GM12801 (cell line): ENCODE measurements around the gene MACC1.

Experiments used
- TF ChIP-seq, protein P1 (sequence below): IDR thresholded peaks from one replicate; pipeline ENCODE4 v1.5.1; 2011; ENCODE audit warnings: control low read depth; ENCODE audit not compliant: insufficient read length; ENCODE audit errors: extremely low read depth

The MACC1 gene

DNA sequence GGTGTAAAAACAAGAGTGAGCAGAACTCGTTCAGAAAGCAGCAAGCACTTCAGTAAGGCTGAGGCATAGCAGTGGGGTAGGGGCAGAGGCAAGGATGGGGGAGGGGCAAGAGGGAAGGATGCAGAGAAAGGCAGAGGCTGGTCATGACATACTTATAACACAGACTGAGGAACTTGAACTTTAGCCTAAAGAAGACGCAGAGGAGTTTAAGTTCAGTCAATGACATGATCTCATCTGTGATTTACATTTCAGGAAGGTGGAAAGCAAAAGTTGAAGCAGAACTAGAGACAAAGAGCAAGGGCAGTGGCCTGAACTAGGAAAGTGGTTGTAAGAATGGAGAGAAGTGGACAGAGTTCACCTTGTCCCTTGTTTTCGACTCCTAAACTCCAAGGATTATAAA is 15.8 kb downstream of the MACC1 start:
- TF ChIP-seq, protein P1, sequence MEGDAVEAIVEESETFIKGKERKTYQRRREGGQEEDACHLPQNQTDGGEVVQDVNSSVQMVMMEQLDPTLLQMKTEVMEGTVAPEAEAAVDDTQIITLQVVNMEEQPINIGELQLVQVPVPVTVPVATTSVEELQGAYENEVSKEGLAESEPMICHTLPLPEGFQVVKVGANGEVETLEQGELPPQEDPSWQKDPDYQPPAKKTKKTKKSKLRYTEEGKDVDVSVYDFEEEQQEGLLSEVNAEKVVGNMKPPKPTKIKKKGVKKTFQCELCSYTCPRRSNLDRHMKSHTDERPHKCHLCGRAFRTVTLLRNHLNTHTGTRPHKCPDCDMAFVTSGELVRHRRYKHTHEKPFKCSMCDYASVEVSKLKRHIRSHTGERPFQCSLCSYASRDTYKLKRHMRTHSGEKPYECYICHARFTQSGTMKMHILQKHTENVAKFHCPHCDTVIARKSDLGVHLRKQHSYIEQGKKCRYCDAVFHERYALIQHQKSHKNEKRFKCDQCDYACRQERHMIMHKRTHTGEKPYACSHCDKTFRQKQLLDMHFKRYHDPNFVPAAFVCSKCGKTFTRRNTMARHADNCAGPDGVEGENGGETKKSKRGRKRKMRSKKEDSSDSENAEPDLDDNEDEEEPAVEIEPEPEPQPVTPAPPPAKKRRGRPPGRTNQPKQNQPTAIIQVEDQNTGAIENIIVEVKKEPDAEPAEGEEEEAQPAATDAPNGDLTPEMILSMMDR, result no peak

DNA sequence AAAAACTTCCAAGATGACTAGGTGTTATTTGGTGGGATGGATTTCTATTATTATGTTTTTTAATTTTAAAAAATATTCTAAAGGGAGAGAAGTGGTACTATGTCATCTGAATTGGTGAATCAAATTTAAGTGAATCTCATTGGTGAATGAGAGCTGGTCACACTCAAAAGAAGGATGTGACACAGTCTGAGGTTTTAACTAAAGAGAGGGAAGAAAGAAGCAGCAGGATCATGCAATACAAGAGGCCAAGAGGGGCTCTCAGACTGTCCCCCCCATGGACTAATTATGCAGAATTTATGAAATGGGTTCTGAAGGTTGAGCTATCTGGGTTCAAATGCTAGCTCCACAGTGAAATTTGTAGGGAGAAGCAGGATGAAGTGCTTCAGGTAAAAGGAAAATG is 16.2 kb downstream of the MACC1 start:
- TF ChIP-seq, protein P1, result no peak

DNA sequence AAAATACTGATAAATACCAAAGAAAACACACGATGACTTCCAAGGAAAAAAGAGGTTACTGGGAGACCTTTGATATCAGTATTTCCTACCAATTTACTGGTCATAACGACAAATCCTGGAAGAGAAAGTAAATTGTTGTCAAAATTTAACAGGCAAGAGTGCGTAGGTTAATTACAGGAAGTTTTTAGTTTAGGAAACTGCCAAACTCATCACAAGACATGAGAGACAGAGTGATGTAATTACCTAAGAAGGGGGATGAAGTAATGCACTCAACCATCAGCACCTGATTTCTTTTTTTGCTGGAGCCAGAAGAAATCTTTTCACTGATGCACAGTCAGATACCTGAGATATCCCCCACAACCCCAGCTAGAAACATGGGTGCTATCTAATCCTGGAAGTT is 16.8 kb downstream of the MACC1 start:
- TF ChIP-seq, protein P1, result no peak

DNA sequence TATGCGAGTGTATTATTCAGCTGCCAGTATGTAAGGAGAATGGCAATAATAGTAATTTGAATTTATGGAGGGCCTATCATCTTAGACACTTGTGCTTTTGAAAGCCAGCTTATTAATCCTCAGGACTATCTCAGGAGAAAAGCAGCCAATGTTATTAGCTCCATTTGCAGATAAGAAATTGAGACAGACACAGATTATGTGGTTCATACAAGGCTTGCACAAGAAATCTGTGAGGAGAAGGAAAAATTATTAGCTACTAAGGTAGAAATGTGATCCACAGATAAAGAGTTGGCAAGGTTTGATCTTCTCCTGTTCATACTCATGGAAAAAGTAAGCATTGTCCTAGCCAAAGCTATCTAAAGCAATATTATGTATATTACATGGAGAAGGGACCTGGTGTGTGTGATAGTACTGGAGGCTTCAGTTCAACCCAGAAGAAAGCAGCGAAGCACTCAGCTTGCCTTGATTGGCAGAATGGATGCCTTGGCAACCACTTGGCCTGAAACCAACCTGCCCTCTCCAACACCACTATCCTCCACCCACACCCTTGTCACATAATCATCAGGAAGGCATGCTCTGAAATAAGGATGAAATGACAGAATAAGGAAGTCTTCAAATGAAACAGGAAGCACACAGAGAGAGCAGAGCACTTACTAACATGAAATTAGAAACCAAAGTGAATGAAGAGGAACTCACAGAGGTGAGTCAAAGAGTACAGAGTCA is 18.0 kb downstream of the MACC1 start:
- TF ChIP-seq, protein P1, result no peak

DNA sequence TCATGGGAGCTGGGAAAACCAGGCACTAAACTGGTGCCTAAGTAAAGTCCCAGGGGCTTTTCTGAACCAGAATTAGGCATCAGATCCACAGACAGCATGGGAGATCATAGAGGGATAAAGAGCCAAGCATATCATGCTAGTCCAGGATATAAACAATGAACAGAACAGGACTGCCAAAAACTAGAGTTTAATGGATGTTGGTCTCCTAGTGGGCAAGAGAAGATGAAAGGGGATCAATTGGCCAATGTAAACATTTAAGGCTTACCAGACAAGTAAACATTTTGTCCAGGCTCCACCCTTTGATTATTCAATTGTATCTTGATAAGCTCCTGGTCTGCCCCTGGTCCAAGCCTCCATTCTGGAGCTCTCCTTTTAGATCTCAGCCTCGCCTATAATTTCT is 18.9 kb downstream of the MACC1 start:
- TF ChIP-seq, protein P1, result no peak

DNA sequence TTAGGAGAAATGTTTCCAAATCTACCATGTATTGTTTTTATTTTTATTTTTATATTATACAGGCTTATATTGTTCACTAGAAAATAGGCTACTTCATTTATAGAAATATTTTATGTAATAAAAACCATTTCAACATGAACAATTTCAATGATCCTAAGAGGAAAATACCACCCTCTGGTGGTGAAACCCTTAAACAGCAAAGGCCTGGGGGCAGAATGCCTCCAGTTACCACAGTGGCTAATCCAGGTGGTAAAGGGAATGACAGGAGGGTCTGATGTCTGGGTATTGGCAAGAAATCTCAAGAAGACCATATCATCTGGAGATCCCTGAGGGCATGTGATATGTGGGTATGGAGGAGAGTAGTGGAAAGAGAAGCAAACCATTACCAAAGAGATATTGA is 19.3 kb downstream of the MACC1 start:
- TF ChIP-seq, protein P1, result no peak

DNA sequence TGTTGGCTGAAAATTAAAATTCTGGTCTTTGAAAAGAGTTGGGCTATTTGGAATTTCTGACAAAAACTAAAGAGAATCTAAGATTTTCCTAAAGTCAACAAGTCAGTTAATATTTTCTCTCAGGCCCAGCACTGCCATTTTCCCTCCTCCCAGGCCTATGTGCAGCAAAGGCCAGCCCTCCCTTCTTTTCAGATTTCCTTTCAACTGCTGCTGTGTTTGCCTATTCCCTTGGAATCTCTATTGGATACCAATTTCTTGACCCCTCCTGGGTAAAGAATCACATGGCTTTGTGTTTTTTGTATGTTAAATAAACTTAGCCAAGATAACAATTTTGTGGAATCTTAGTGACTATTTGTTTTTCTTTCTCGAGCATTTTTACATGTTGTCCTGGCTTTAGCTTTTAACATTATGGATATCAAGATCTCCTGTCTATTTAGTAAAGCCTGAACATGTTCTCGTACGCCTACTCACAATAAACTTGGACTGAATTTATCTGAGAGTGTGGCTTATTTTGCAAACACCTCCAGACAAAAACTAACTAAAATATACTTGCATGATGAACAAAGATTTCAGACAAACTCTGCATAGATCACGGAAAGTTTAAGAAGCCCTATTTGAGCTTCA is 19.9 kb downstream of the MACC1 start:
- TF ChIP-seq, protein P1, result no peak
